ENCODE measurements around the gene PPP6R3. TPM values are rescaled to one million over a fixed set of nuclear protein-coding genes. Genes with fewer than 3 reads are reported as not detected.
"Not testable (repeated sequence)": the region's sequence is repeated elsewhere in the genome, so short reads cannot be mapped to it uniquely, and the experiment has no call there.

Gene PPP6R3
- total RNA-seq, 1 donor from 2014 or later, result 115 TPM

- intact Hi-C loops (cut with micrococcal nuclease), result no loop called here
These were observed 5.8 kb upstream of the PPP6R3 start for GRCh38 chr11:68454767-68455166.

- intact Hi-C loops (cut with micrococcal nuclease), result no loop called here
These were observed 5.1 kb upstream of the PPP6R3 start for GRCh38 chr11:68455485-68455884.

- intact Hi-C loops (cut with micrococcal nuclease), result no loop called here
These were observed 3.2 kb upstream of the PPP6R3 start for GRCh38 chr11:68457216-68457897.

GRCh38 chr11:68457898-68458249 is 2.7 kb upstream of the PPP6R3 start:
- intact Hi-C loops (cut with micrococcal nuclease), result no loop called here

GRCh38 chr11:68458340-68458739 is 2.2 kb upstream of the PPP6R3 start:
- intact Hi-C loops (cut with micrococcal nuclease), result not testable (repeated sequence)

- intact Hi-C loops (cut with micrococcal nuclease), result loop anchor here (1.0 to 10.0 kb wide), 5 partner anchors 188 to 587 kb away; partner anchors contain the start of genes NDUFS8, TESMIN and TPCN2
These were observed 439 bp upstream of the PPP6R3 start for GRCh38 chr11:68459886-68460740.

GRCh38 chr11:68461575-68461917 is 994 bp downstream of the PPP6R3 start:
- intact Hi-C loops (cut with micrococcal nuclease), result loop anchor here (2.0 to 10.0 kb wide), 3 partner anchors 293 to 586 kb away; partner anchors contain the start of genes TESMIN and TPCN2

- intact Hi-C loops (cut with micrococcal nuclease), result loop anchor here (5.0 to 10.0 kb wide), 2 partner anchors 291 to 584 kb away; partner anchors contain the start of genes TESMIN and TPCN2
These were observed 3.2 kb downstream of the PPP6R3 start for GRCh38 chr11:68463714-68464113.

GRCh38 chr11:68467201-68467834 is 6.8 kb downstream of the PPP6R3 start:
- intact Hi-C loops (cut with micrococcal nuclease), result loop anchor here (10.0 kb wide), 1 partner anchor 287 kb away; the partner anchor contains the start of gene TESMIN

- intact Hi-C loops (cut with micrococcal nuclease), result loop anchor here (10.0 kb wide), 1 partner anchor 286 kb away; the partner anchor contains the start of gene TESMIN
These were observed 7.8 kb downstream of the PPP6R3 start for GRCh38 chr11:68468217-68468828.

GRCh38 chr11:68469122-68469521 is 8.6 kb downstream of the PPP6R3 start:
- intact Hi-C loops (cut with micrococcal nuclease), result loop anchor here (10.0 kb wide), 1 partner anchor 286 kb away; the partner anchor contains the start of gene TESMIN

GRCh38 chr11:68469642-68470041 is 9.1 kb downstream of the PPP6R3 start:
- intact Hi-C loops (cut with micrococcal nuclease), result loop anchor here (10.0 kb wide), 1 partner anchor 285 kb away; the partner anchor contains the start of gene TESMIN

GRCh38 chr11:68470304-68470811 is 9.8 kb downstream of the PPP6R3 start:
- intact Hi-C loops (cut with micrococcal nuclease), result no loop called here

GRCh38 chr11:68471360-68472340 is 11.1 kb downstream of the PPP6R3 start:
- intact Hi-C loops (cut with micrococcal nuclease), result no loop called here

GRCh38 chr11:68472778-68473177 is 12.2 kb downstream of the PPP6R3 start:
- intact Hi-C loops (cut with micrococcal nuclease), result no loop called here

- intact Hi-C loops (cut with micrococcal nuclease), result no loop called here
These were observed 13.1 kb downstream of the PPP6R3 start for GRCh38 chr11:68473693-68474092.

GRCh38 chr11:68475626-68476025 is 15.1 kb downstream of the PPP6R3 start:
- intact Hi-C loops (cut with micrococcal nuclease), result not testable (repeated sequence)

GRCh38 chr11:68479390-68479789 is 18.8 kb downstream of the PPP6R3 start:
- intact Hi-C loops (cut with micrococcal nuclease), result no loop called here

- intact Hi-C loops (cut with micrococcal nuclease), result no loop called here
These were observed 19.6 kb downstream of the PPP6R3 start for GRCh38 chr11:68480193-68480592.

Measured in T-helper 2 cell treated with Interferon-gamma antibody and Interleukin-4, amounts not matched to agents 100 ng/mL and 5 ng/mL, for 36 hours (primary cell).